ENCODE data around the gene FBXL14. TPM values are rescaled to one million over a fixed set of nuclear protein-coding genes. Genes with fewer than 3 reads are reported as not detected.

FBXL14 gene
- total RNA-seq, 1 experiment from 2014 or later, result 19.3 TPM

DNA sequence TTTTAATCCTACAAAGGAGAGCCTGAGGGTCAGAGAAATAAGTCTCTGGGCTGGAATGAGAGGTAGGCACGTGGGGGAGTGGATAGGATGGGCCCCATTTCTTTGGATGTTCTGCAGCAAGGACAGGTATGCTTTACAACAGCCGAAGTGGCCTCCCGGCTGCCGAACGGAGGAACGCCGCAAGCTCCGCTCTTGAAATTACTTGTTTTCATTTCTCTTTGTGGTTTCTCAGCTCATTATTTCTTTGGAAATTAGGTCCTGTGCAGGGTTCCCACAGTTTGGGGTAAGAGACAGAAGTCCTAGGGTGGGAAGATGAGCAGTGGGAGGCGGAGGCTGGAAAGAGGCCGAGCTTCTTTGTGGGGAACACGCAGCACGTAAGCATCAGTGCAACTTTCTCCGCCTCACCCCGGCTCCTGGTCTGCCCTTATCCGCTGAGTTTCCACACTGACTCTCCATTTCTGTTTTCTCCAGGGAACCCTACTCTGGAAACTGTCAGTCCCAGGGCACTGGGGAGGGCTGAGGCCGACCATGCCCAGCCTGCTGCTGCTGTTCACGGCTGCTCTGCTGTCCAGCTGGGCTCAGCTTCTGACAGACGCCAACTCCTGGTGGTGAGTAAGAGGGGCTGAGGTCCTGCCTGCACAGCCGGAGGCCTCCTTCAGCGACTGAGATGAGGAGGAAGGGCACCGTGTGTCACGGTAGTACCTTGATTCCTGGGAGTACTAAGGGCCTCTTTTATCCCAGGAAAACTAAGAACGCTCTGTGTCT lies 36.6 kb upstream of the FBXL14 start:
- ChIA-PET POLR2A (ENCODE audit: low non-redundant PET) (no interaction called here), CTCF (interaction anchor here (0.7 kb wide), 1 partner anchor 22 kb away, joined by 3 read pairs; no protein-coding TSS in a partner anchor)
- no TSS peak for BruUV-seq (replicated peaks)
- Histone ChIP-seq H3K36me3 (ENCODE audit: insufficient read depth, low read length, poor library complexity, severe bottlenecking) (no peaks in the 10 kb centered on the region), H3K27me3 (replicated peaks; ENCODE audit: insufficient read depth, low read depth, low read length, poor library complexity) (no peaks in the 10 kb centered on the region), H3K27ac (ENCODE audit: low read depth, low read length, poor library complexity, severe bottlenecking) (no peak overlapping the region), H3K9me3 (ENCODE audit: low read depth, low read length, poor library complexity, severe bottlenecking) (no peaks in the 10 kb centered on the region), H3K4me3 (ENCODE audit: low read depth, low read length, poor library complexity, severe bottlenecking) (no peak overlapping the region), H3K4me1 (ENCODE audit: insufficient read depth, low read length, poor library complexity, severe bottlenecking) (peaks cover 6% of the 10 kb centered on the region)
- intact Hi-C loops (cut with micrococcal nuclease; ENCODE audit: unreplicated experiment), result loop anchor here (5.0 kb wide), 2 partner anchors 161 to 311 kb away; no protein-coding TSS in a partner anchor
- no peak for TF ChIP-seq EZH2 (IDR thresholded peaks at IDR 0.05; ENCODE audit: borderline replicate concordance, low read depth, low read length, poor library complexity, severe bottlenecking)
- no peak for TF ChIP-seq CTCF (conservative IDR thresholded peaks at IDR 0.05; ENCODE audit: low read depth, low read length)
- no peak for DNase-seq (ENCODE audit: low spot score)

- CTCF ChIA-PET, result interaction anchor here (0.6 to 1.1 kb wide), 2 partner anchors 19 to 23 kb away, joined by 3 to 5 read pairs; no protein-coding TSS in a partner anchor
- TF ChIP-seq CTCF (conservative IDR thresholded peaks at IDR 0.05; ENCODE audit: low read depth, low read length), result peak; percentile 21; the same call in 1 of the 2 replicates
- no peak for TF ChIP-seq EZH2 (IDR thresholded peaks at IDR 0.05; ENCODE audit: borderline replicate concordance, low read depth, low read length, poor library complexity, severe bottlenecking)
- intact Hi-C loops (cut with micrococcal nuclease; ENCODE audit: unreplicated experiment), result loop anchor here (5.0 kb wide), 2 partner anchors 162 to 312 kb away; no protein-coding TSS in a partner anchor
- no peaks in the 10 kb centered on the region for H3K27me3 ChIP-seq (replicated peaks; ENCODE audit: insufficient read depth, low read depth, low read length, poor library complexity)
- no peaks in the 10 kb centered on the region for H3K9me3 ChIP-seq (ENCODE audit: low read depth, low read length, poor library complexity, severe bottlenecking)
- DNase-seq (ENCODE audit: low spot score), result peak; percentile 45
- H3K4me3 ChIP-seq (ENCODE audit: low read depth, low read length, poor library complexity, severe bottlenecking), result peak overlapping the region; percentile 56
- H3K4me1 ChIP-seq (ENCODE audit: insufficient read depth, low read length, poor library complexity, severe bottlenecking), result peaks cover 6% of the 10 kb centered on the region
- no peak overlapping the region for H3K27ac ChIP-seq (ENCODE audit: low read depth, low read length, poor library complexity, severe bottlenecking)
- BruUV-seq (replicated peaks), result no TSS peak
- no peaks in the 10 kb centered on the region for H3K36me3 ChIP-seq (ENCODE audit: insufficient read depth, low read length, poor library complexity, severe bottlenecking)
- POLR2A ChIA-PET (ENCODE audit: low non-redundant PET), result interaction anchor here (0.8 kb wide), 1 partner anchor 10 kb away, joined by 3 read pairs; no protein-coding TSS in a partner anchor
Observed at GRCh38 chr12:1630133-1630826, 35.9 kb upstream of the FBXL14 start.

GRCh38 chr12:1629338-1630132 lies 35.2 kb upstream of the FBXL14 start:
- POLR2A ChIA-PET (ENCODE audit: low non-redundant PET), result interaction anchor here (0.8 kb wide), 1 partner anchor 9 kb away, joined by 3 read pairs; no protein-coding TSS in a partner anchor
- Histone ChIP-seq H3K27me3 (replicated peaks; ENCODE audit: insufficient read depth, low read depth, low read length, poor library complexity) (no peaks in the 10 kb centered on the region), H3K9me3 (ENCODE audit: low read depth, low read length, poor library complexity, severe bottlenecking) (no peaks in the 10 kb centered on the region), H3K36me3 (ENCODE audit: insufficient read depth, low read length, poor library complexity, severe bottlenecking) (no peaks in the 10 kb centered on the region), H3K4me3 (ENCODE audit: low read depth, low read length, poor library complexity, severe bottlenecking) (peak overlapping the region; percentile 56), H3K27ac (ENCODE audit: low read depth, low read length, poor library complexity, severe bottlenecking) (no peak overlapping the region), H3K4me1 (ENCODE audit: insufficient read depth, low read length, poor library complexity, severe bottlenecking) (peaks cover 6% of the 10 kb centered on the region)
- intact Hi-C loops (cut with micrococcal nuclease; ENCODE audit: unreplicated experiment), result loop anchor here (5.0 kb wide), 2 partner anchors 163 to 313 kb away; no protein-coding TSS in a partner anchor
- BruUV-seq (replicated peaks), result no TSS peak
- no peak; the same call in 1 of the 2 replicates for TF ChIP-seq CTCF (conservative IDR thresholded peaks at IDR 0.05; ENCODE audit: low read depth, low read length)
- TF ChIP-seq EZH2 (IDR thresholded peaks at IDR 0.05; ENCODE audit: borderline replicate concordance, low read depth, low read length, poor library complexity, severe bottlenecking), result no peak
- DNase-seq (ENCODE audit: low spot score), result no peak
- CTCF ChIA-PET, result interaction anchor here (1.1 kb wide), 1 partner anchor 23 kb away, joined by 5 read pairs; no protein-coding TSS in a partner anchor
